ENCODE data around the gene SIM2.

SIM2 gene

GRCh38 chr21:36686955-36687354 lies 12.0 kb upstream of the SIM2 start:
- DNase-seq (ENCODE audit: extremely low read depth in 1 of 2, low read depth in 1 of 2), result no peak

GRCh38 chr21:36688324-36688723 lies 10.6 kb upstream of the SIM2 start:
- no peak for DNase-seq (ENCODE audit: extremely low read depth in 1 of 2, low read depth in 1 of 2)

GRCh38 chr21:36689324-36689723 lies 9.6 kb upstream of the SIM2 start:
- no peak for DNase-seq (ENCODE audit: extremely low read depth in 1 of 2, low read depth in 1 of 2)

DNA sequence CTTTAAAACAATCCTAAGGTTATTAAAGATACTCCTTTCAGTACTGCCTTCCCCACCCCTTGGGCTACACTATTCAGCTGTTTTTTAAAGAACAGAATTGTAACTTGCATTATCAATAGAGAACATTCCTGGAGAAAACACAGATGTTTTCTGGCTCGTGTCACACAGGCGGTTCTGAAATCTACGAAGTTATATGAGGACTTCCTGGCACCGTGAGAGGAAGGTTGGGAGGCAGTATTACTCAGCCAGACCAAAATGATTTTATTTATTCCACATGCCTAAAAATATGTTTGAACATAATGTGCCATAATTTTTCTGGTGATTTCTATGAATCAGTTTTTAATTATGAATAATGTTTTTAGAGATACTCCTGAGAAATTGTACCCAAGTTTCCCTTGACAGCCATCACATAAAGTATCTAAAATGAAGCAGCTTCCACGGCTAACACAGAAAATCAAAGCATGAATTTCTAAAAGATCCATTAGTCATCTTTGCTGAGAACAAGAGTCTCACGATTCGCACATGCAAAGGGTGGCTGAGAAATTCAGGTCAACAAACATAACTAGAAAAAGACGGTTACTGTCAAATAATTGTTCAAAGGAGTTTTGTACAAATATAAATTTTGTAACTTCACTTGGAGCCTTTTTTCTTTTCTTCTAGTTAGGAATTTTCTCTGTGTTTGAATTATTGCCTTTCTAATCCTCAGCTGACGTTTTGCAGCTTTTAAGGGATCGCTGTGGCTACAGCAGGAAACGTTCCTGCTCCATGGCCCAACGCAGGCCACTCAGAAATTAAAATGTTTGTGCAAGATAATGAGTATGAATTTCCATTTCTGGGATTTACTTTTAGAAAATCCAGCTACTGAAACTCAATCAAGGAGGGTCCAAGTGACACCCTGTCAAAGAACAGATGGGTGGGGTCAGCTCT lies 8.0 kb upstream of the SIM2 start:
- DNase-seq (ENCODE audit: extremely low read depth in 1 of 2, low read depth in 1 of 2), result no peak

DNA sequence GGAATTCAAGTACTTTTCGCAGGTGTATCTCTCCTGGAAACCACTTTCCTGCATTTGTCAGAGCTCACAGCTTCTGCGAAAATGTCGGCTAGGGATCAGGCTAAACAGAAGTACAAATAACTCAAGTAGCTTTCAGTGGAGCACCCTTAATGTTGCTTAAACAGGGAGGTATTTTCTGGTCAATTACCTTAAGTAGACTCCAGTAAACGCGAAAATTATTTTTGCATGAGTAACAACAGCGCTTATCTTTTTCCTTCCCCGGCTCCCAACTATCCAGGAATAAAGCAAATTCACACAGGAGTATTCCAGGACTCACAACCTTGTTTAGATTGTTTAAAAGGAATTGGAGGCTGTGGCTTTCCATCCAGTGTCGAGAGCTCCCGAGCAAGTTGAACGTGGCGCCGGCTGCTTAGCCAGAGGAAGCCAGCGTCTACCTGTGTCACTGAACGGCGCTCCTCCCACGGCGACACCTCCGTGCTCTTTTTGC lies 7.3 kb upstream of the SIM2 start:
- DNase-seq (ENCODE audit: extremely low read depth in 1 of 2, low read depth in 1 of 2), result no peak

GRCh38 chr21:36692114-36692834 lies 6.6 kb upstream of the SIM2 start:
- no peak for DNase-seq (ENCODE audit: extremely low read depth in 1 of 2, low read depth in 1 of 2)

GRCh38 chr21:36692835-36693488 lies 6.0 kb upstream of the SIM2 start:
- no peak for DNase-seq (ENCODE audit: extremely low read depth in 1 of 2, low read depth in 1 of 2)

GRCh38 chr21:36693489-36694030 lies 5.4 kb upstream of the SIM2 start:
- no peak for DNase-seq (ENCODE audit: extremely low read depth in 1 of 2, low read depth in 1 of 2)

GRCh38 chr21:36694031-36694515 lies 4.8 kb upstream of the SIM2 start:
- DNase-seq (ENCODE audit: extremely low read depth in 1 of 2, low read depth in 1 of 2), result no peak

DNA sequence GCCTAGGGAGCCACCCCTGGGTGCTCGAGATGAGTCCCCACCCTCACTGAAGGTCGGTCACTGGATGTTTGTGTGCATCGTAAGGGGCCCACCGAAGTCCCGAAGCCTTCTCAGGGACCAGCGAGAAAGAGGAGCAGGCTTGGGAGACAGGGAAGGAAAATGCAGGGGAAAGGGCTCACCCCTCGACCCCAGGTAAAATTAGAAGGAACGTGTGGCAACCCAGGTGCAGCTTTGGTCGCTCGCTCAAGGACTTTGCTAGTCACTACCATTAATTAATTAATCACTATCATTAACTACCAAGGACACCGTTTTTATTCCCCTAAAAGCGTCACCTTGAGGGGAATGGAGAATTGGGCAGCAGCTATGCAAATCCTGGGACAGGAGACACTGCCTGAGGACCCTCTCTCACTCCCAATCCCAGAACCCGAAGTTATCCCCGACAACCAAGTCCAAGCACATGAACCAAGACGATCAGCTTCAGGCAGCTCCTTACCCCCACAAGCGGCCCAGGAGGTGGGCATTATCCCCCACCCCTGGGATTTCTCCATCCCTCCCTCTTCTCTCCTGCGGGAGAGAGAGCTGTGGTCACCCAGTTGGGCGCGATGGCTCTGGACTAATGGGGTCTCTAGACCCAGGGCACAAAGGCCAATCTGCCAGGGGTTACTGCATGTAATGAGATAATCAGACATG lies 4.2 kb upstream of the SIM2 start:
- no peak for DNase-seq (ENCODE audit: extremely low read depth in 1 of 2, low read depth in 1 of 2)

DNA sequence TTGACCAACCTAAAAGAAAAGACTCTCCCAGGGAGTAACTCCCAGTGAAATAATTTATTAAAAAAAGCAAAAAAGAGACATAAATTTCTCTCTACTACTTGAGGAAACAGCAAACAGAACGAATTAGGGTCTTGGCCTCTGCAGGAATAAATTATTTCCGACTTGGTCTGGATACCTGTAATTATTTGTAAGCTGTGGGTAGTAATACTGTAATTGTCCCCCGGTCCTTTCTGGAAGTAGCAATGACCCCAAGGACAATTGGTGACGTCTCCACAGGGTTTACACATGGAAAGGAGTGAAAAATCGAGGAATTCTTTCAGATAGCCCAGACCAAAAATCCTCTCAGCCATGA lies 3.7 kb upstream of the SIM2 start:
- DNase-seq (ENCODE audit: extremely low read depth in 1 of 2, low read depth in 1 of 2), result no peak

GRCh38 chr21:36695671-36696389 lies 3.1 kb upstream of the SIM2 start:
- no peak for DNase-seq (ENCODE audit: extremely low read depth in 1 of 2, low read depth in 1 of 2)

DNA sequence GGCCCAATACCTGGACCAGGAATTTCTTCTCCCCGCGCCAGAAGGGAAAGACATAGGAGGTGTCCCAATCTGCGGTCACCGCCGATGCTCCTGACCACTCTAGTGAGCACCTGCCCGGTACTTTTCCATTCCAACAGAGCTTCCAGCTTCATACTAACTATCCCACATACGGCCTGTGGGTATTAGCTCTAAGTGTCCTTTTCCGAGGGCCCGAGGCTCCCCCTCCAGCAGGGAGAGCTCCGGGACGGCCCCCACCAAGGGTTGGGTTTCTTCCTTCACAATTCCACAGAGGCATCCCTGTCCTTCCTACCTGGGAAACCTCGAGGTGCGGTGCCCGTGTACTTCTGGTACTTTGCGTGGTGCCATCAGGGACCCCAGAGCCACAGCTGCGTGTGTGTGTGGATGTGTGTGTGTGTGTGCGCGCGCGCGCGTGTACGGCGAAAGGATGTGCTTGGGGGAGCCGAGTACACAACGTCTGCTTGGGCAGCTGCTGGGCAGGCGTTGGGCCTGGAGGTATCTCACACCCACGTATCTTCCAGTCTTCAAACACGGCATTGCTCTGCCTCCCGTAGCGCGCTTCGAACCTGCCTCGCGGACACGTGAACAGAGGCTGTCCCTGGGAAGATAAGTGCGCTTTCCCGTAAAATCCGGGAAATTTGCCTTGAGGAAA lies 2.4 kb upstream of the SIM2 start:
- no peak for DNase-seq (ENCODE audit: extremely low read depth in 1 of 2, low read depth in 1 of 2)

- no peak for DNase-seq (ENCODE audit: extremely low read depth in 1 of 2, low read depth in 1 of 2)
Observed at GRCh38 chr21:36697060-36697850, 1.7 kb upstream of the SIM2 start.

DNA sequence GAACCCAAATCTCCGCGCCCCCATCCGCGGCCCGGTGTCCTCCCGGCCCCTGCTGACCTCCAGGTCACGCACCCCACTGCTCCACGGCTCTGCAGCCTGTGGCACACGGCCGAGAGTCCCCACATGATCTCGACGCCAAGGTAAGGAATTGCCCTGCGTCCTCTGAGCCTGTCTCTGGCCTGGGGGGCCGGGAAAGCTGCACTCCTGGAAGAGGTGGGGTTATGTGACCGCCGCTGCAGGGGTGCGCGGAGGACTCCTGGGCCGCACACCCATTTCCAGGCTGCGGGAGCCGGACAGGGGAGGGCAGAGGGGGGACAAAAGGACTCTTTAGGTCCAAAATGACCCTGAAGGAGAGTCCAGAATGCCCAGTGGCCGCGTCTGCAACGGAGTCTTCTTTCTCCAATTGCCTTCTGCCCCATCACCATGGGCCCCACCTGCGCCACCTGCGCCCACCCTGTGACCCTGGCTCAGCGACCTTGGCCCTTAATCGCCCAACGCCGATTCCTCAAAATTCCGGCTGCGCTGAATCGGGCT lies 997 bp upstream of the SIM2 start:
- no peak for DNase-seq (ENCODE audit: extremely low read depth in 1 of 2, low read depth in 1 of 2)

DNA sequence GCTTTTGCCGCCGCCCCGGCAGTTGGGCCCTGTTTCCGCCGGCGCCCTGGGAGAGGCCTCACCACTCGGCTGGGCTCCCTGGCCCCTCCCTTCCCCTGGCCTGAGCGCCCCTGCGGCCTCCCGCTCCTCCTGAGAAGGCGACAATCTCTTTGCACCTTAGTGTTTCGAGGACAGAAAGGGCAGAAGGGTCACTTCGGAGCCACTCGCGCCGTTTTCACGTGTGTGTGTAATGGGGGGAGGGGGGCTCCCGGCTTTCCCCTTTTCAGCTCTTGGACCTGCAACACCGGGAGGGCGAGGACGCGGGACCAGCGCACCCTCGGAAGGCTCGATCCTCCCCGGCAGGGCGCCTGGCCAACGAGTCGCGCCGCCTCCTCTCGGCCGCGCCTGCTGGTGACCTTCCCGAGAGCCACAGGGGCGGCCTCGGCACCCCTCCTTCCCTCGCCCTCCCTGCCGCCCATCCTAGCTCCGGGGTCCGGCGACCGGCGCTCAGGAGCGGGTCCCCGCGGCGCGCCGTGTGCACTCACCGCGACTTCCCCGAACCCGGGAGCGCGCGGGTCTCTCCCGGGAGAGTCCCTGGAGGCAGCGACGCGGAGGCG lies 432 bp upstream of the SIM2 start:
- DNase-seq (ENCODE audit: extremely low read depth in 1 of 2, low read depth in 1 of 2), result no peak

GRCh38 chr21:36699546-36700294 lies 805 bp downstream of the SIM2 start:
- no peak for DNase-seq (ENCODE audit: extremely low read depth in 1 of 2, low read depth in 1 of 2)
